ENCODE results near the gene AGAP1.

AGAP1 gene

DNA sequence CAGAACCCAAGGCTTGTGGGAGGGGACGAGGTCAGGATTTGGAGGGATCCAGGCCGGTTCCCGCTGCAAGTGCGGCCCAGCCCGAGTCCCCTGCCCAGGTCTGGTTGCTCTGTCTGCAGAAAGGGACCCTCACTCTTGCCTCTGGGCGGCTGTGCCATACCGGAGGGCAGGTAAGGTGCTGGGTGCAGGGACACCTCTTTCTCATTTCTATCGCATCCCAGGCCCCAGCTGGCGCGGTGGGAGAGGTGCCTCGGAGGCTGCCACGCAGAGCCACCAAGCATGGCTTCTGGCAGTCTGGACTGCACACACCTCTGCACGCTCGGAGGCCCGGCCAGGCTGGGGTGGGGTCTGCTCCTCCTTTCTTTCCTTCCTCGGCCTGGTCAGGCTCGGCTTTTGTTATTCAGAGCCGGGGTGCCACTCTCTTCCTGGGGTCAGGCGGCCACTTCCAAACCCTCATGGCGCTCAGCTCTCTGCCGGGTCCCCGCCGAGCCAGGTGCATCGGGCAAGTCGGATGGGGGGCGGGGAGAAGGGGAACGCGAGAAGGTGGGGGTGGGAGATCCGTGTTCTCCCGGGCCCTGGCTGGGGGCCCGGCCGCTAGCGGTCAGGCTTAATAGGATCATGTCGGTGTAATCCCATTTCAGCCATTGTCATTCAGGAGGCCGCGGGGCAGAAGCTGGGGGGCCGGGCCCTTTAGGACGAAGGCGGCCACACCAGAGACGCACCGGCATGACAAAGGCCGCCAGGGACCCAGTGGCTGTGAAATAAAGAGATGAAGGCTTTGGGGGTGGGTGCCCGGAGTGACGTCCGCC is 665.3 kb downstream of the AGAP1 start:
- Histone ChIP-seq H3K9me3 (peaks cover 3% of the 10 kb centered on the region; the same call in 1 of the 2 replicates), H3K4me1 (peaks cover 22% of the 10 kb centered on the region), H4K20me1 (peaks cover 43% of the 10 kb centered on the region), H3K4me3 (no peak overlapping the region), H3K4me2 (no peak overlapping the region), H3K27me3 (peaks cover 73% of the 10 kb centered on the region), H3K9ac (no peak overlapping the region), H3K27ac (no peak overlapping the region), H3K36me3 (no peaks in the 10 kb centered on the region)
- TF ChIP-seq Cebpa-rat (IDR thresholded peaks at IDR 0.05), result no peak

DNA sequence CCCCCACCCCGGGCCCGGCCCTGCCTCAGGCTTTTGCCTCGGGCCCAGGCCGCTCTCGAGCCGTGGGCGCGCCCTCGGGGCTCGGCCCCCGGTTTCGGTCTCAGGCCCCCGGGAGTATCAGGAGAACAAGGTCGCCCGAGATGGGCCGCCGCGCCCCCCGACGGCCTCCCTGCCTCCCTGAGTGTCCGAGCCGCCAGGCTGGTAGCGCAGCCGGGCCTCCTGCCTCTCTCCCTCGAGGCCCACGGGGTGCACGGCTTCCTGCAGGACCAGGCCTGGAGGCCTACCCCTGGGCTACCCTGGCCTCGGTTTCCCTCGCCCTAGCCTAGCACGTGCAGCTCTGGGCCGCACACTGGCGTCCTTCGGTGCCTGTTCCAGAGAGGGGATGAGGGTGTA is 665.9 kb downstream of the AGAP1 start:
- peaks cover 28% of the 10 kb centered on the region for H3K4me1 ChIP-seq
- no peak overlapping the region for H3K4me2 ChIP-seq
- H3K27me3 ChIP-seq, result peaks cover 79% of the 10 kb centered on the region
- no peak for TF ChIP-seq Cebpa-rat (IDR thresholded peaks at IDR 0.05)
- no peaks in the 10 kb centered on the region for H3K36me3 ChIP-seq
- H4K20me1 ChIP-seq, result peaks cover 49% of the 10 kb centered on the region
- H3K9me3 ChIP-seq, result no peaks in the 10 kb centered on the region
- no peak overlapping the region for H3K9ac ChIP-seq
- H3K27ac ChIP-seq, result no peak overlapping the region
- H3K4me3 ChIP-seq, result no peak overlapping the region

DNA sequence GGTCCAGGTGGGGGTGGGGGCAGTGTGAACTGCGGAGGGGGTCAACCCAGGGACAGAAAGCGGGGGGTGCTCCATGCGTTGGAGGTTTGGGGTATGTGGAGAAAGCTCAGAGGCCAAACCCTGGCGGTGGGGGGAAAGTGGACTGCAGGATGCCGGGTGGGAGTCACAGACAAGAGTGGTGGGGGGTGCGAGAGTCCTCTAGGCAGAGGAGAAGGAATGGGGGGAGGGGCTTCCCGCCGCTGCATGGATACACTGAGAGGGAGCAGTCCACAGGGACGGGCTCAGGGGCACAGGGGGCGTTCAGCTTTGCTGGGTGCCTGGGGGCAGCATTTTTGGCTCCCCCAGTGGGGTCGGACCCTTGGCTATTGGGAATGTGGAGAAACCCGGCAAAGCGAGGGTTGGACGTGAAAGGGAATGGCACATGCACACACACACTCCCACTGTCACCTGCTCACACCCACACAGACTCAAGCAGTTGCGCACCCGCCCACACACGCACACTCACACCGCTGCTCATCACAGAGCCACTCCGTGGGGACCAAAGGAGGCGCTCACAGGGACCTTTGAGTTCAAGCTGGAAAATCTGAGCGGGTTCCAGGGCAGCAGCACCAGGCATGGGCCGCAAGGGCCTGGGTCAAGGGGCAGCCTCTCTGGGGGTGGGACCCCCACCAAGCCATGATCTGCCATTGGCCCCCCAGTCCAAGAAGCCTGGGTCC is 666.7 kb downstream of the AGAP1 start:
- Histone ChIP-seq H3K4me2 (no peak overlapping the region), H3K9me3 (no peaks in the 10 kb centered on the region), H3K4me1 (peaks cover 30% of the 10 kb centered on the region), H3K27me3 (peaks cover 85% of the 10 kb centered on the region), H3K27ac (no peak overlapping the region), H4K20me1 (peaks cover 56% of the 10 kb centered on the region), H3K9ac (no peak overlapping the region), H3K36me3 (no peaks in the 10 kb centered on the region), H3K4me3 (no peak overlapping the region)
- no peak for TF ChIP-seq Cebpa-rat (IDR thresholded peaks at IDR 0.05)

DNA sequence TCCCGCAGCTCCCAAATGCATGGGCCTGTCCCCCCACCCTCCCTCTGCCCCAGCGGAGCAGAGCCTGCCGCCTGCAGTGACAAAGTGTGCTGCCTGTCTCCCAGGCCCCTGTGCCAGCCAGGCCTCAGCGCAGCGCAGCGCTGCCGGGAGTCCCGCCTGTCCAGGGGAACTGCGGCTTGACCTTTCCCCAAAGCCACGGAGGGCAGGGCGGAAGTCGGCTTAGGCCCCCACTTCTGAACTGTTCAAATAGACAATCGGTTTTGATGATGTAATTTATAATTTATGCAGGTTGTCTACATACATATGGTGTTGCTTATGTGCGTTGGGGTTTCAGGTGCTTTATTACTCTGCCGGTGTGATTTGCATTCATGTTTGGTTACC is 667.2 kb downstream of the AGAP1 start:
- Histone ChIP-seq H3K4me3 (no peak overlapping the region), H3K27me3 (peaks cover 89% of the 10 kb centered on the region)

DNA sequence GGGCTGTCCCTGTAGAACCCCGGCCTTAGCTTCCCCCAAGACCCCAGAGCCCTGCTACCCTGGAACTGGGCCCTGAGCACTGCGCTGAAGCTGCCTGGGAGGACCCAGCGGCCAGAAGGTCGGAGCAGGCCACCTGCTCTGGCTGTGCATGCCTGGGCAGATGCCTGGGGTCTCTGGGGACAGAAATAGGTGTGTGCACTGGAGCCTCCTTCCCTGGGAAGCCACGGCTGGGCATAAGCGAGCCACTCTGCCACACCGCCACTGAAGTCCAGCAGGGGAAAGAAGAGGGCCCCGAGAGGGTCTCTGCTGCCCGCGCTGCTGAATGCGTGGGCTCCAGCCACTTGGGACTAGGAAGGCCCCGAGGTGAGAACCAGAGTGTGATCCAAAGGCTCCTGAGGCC is 667.7 kb downstream of the AGAP1 start:
- no peak overlapping the region for H3K27ac ChIP-seq
- peaks cover 67% of the 10 kb centered on the region for H4K20me1 ChIP-seq
- no peak for TF ChIP-seq Cebpa-rat (IDR thresholded peaks at IDR 0.05)
- H3K4me1 ChIP-seq, result peaks cover 37% of the 10 kb centered on the region
- peaks cover 93% of the 10 kb centered on the region for H3K27me3 ChIP-seq
- H3K9ac ChIP-seq, result no peak overlapping the region
- no peak overlapping the region for H3K4me3 ChIP-seq
- no peaks in the 10 kb centered on the region for H3K36me3 ChIP-seq
- H3K9me3 ChIP-seq, result no peaks in the 10 kb centered on the region
- H3K4me2 ChIP-seq, result 0 out of 2 replicates have a peak overlapping the region, but pooled peaks have one; percentile 9

More for the DNA sequence above, 667.2 kb downstream of the AGAP1 start:
- H4K20me1 ChIP-seq, result peaks cover 62% of the 10 kb centered on the region
- no peak overlapping the region for H3K27ac ChIP-seq
- no peak overlapping the region for H3K9ac ChIP-seq
- TF ChIP-seq Cebpa-rat (IDR thresholded peaks at IDR 0.05), result no peak
- H3K4me1 ChIP-seq, result peaks cover 33% of the 10 kb centered on the region
- H3K4me2 ChIP-seq, result no peak overlapping the region
- H3K9me3 ChIP-seq, result no peaks in the 10 kb centered on the region
- no peaks in the 10 kb centered on the region for H3K36me3 ChIP-seq

DNA sequence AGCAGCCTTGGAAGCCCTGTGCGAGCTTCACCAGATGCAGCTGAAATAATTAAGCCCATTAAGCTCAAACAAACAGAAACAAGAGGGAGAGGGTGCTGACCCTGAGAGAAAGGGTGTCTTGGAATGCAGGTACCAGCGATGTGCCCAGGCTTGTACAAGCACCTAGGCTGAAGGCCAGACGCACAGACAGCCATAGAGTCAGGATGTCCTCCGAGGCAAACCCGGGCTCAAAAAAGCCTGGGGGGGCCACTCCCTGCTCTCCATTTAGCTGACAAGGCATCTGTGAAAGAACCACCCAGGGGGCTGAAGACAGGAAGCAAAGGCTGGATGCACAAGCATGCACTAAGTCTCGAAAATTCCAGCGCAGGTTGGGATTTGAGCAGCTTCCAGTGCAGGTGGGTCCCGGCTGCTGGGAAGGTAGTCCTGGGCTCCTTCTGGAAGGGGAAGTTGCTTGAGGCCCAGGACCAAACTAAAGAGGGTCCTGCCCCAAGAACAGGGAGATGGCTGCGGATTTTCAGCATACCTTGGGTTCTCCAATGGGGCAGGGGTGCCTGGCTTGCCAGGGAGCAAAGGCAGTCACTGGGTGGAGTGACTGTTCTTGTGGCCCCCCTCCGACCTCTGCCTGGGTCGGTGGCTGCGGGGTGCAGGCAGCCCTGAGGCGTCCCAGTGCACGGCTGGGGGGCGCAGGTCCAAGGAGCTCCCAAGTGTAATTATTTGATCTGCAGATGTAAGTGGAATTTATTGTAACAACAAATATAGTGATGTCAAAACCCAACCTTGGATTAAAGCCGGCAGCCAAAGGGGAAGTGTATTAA is 668.4 kb downstream of the AGAP1 start:
- Histone ChIP-seq H3K4me3 (no peak overlapping the region), H3K27ac (no peak overlapping the region), H3K9me3 (no peaks in the 10 kb centered on the region), H3K9ac (no peak overlapping the region), H3K4me2 (0 out of 2 replicates have a peak overlapping the region, but pooled peaks have one; percentile 9), H4K20me1 (peaks cover 74% of the 10 kb centered on the region), H3K36me3 (no peaks in the 10 kb centered on the region), H3K4me1 (peaks cover 44% of the 10 kb centered on the region), H3K27me3 (peaks cover 100% of the 10 kb centered on the region)
- no peak for TF ChIP-seq Cebpa-rat (IDR thresholded peaks at IDR 0.05)

DNA sequence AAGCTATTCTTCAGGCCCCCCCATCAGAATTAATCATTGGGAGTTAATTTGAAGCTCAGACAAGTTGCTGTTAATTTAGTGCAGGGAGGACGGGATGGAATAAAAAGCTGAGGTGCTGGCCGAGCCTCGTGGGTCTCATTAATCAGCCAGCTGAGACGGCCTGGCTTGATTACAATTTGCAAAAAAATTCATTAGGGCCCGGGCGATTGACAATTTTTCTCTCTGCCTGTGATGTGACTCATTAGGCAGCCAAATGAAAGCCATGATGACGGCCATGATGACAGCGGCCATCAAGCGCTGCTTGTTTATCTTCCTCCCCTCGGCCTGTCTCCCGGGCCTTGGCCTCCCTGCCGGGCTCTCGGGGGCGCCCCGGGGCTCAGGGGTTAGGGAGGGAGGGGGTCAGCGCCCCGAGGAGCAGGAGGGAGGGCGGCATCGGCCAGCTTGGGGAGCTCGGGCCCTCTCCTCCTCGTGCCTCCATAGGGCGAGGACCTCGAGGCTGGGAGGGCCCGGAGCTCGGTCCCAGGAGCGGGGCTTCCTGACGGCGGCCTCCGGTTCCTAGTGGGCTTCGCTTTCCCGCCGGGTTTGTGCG is 669.1 kb downstream of the AGAP1 start:
- Histone ChIP-seq H3K36me3 (no peaks in the 10 kb centered on the region), H4K20me1 (peaks cover 81% of the 10 kb centered on the region), H3K9me3 (no peaks in the 10 kb centered on the region), H3K9ac (no peak overlapping the region), H3K4me2 (0 out of 2 replicates have a peak overlapping the region, but pooled peaks have one; percentile 5), H3K4me1 (peaks cover 52% of the 10 kb centered on the region), H3K4me3 (peak overlapping the region; percentile 42; the same call in 1 of the 2 replicates), H3K27me3 (peaks cover 100% of the 10 kb centered on the region), H3K27ac (no peak overlapping the region)
- TF ChIP-seq Cebpa-rat (IDR thresholded peaks at IDR 0.05), result no peak

DNA sequence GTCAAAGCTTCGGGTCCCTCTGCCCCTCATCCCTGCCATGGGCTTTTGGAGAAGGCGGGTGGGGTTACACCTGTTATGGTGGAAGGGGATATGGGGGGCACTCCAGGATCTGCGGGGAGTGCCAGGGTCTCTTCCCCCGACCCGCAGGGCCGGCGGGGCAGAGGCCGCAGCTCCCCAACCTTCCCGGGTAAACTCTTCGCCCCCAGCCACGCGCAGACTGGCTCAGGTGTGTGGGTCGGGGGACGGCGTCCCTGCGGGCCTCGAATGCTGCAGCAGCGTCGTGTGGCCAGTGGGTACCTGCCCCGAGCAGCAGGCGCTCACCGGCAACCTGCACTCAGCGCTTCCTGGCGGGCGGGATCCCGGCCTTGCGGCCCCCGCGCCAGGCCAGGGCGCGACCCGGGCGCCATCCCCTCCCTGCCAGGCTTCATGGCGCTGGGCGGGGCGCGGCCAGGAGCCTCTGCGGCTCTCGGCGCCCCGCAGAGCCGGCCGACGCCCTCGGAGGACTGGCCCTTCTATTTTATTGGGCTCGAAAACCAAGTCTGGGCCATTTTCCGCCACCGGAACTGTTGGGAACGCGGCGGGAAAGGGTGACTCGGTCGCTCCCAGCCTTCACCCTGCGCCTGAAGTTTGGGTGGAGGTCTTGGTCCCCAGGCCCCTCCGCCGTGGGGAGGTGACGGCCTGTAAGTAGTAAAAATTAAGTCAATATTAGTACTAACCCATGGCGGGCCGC is 669.8 kb downstream of the AGAP1 start:
- TF ChIP-seq Cebpa-rat (IDR thresholded peaks at IDR 0.05), result no peak
- peaks cover 58% of the 10 kb centered on the region for H3K4me1 ChIP-seq
- H3K4me3 ChIP-seq, result peak overlapping the region; percentile 42; the same call in 1 of the 2 replicates
- H3K9ac ChIP-seq, result no peak overlapping the region
- H3K36me3 ChIP-seq, result no peaks in the 10 kb centered on the region
- H4K20me1 ChIP-seq, result peaks cover 88% of the 10 kb centered on the region
- peaks cover 2% of the 10 kb centered on the region; the same call in 1 of the 2 replicates for H3K9me3 ChIP-seq
- peak overlapping the region; percentile 57; the same call in 1 of the 2 replicates for H3K4me2 ChIP-seq
- H3K27ac ChIP-seq, result no peak overlapping the region
- H3K27me3 ChIP-seq, result peaks cover 100% of the 10 kb centered on the region
